Panc1 (cell line): ENCODE measurements around the gene RBM44.

Experiments used
- POLR2AphosphoS5 ChIP-seq: IDR thresholded peaks from 2 replicates; pipeline ENCODE4 v1.6.1; 2012; ENCODE audit warnings: mild to moderate bottlenecking, low read depth, low read length, moderate library complexity
- SIN3A ChIP-seq: IDR thresholded peaks from 2 replicates; pipeline ENCODE4 v1.6.1; 2012; ENCODE audit warnings: low read depth, mild to moderate bottlenecking, low read length, moderate library complexity, borderline replicate concordance; ENCODE audit not compliant: insufficient read depth
- TF ChIP-seq, protein P1 (sequence below): fragments of 450-650 bp; IDR thresholded peaks from 2 replicates; pipeline ENCODE4 v1.5.1; 2017; ENCODE audit warnings: mild to moderate bottlenecking

DNA sequence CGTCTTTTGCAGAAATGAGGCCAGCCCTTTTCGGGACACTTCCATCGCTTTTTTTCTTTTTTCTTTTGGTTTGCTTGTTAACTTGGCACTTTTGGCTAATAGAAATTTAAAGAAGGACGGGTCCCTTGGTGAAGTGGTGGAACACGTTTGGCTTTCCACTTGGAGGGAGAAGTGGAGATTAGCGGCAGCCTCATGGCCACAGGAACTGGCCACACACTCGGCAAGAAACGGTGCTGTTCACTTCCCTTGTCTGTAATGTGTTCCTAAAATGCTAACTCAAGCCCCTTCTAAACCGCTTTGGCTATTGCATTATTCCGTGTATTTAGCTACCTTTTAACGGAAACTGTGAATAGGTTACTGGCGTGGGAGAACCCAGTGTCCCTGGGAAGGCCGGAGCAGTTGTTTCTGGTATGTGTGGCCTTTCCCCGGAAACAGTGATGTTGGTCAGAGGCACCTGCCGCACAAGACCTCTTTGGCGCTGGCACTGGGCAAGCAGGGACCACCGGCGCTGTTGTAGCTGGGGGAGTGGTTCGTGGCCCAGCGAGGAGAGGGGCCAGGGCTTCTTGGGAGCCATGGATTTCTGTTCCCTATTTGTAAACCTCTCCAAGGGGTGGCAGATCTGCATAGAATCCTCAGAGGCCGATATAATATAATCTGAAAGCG is 61.8 kb downstream of the RBM44 start:
- no peak for TF ChIP-seq POLR2AphosphoS5
- TF ChIP-seq, protein P1, sequence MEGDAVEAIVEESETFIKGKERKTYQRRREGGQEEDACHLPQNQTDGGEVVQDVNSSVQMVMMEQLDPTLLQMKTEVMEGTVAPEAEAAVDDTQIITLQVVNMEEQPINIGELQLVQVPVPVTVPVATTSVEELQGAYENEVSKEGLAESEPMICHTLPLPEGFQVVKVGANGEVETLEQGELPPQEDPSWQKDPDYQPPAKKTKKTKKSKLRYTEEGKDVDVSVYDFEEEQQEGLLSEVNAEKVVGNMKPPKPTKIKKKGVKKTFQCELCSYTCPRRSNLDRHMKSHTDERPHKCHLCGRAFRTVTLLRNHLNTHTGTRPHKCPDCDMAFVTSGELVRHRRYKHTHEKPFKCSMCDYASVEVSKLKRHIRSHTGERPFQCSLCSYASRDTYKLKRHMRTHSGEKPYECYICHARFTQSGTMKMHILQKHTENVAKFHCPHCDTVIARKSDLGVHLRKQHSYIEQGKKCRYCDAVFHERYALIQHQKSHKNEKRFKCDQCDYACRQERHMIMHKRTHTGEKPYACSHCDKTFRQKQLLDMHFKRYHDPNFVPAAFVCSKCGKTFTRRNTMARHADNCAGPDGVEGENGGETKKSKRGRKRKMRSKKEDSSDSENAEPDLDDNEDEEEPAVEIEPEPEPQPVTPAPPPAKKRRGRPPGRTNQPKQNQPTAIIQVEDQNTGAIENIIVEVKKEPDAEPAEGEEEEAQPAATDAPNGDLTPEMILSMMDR = no peak
- no peak for TF ChIP-seq SIN3A
